Activated CD8-positive, alpha-beta T cell treated with anti-CD3 and anti-CD28 coated beads for 36 hours (primary cell): ENCODE results near the gene PDLIM1. TPM values are rescaled to one million over a fixed set of nuclear protein-coding genes. Genes with fewer than 3 reads are reported as not detected.
"Not testable (repeated sequence)": the region's sequence is repeated elsewhere in the genome, so short reads cannot be mapped to it uniquely, and the experiment has no call there.

Experiments used
- ATAC-seq: fragments of 200-7000 bp; cut with Tn5 transposase; one replicate; pipeline ENCODE4 v1.10.0; 2021; ENCODE audit warnings: mild to moderate bottlenecking, moderate library complexity
- CTCF ChIA-PET: fragments of 350-600 bp; sonication (Branson Sonifier 250); formaldehyde crosslinking; loops from one replicate; lab custom pipeline; 2021; ENCODE audit warnings: antibody characterized with exemption; lab: Charles Lee
- POLR2A ChIA-PET: fragments of 350-600 bp; sonication (Branson Sonifier 250); formaldehyde crosslinking; loops from one replicate; lab custom pipeline; 2021; ENCODE audit warnings: antibody characterized with exemption; lab: Charles Lee
- DNase-seq: peaks from one replicate; pipeline ENCODE4 v3.0.0-alpha.2; 2020
- H3K27ac Mint-ChIP-seq: one replicate; pipeline ENCODE4 v1.8.0; 2021; ENCODE audit warnings: mild to moderate bottlenecking, mixed read lengths
- H3K27me3 Mint-ChIP-seq: one replicate; pipeline ENCODE4 v1.8.0; 2021; ENCODE audit warnings: mixed read lengths
- H3K36me3 Mint-ChIP-seq: one replicate; pipeline ENCODE4 v1.8.0; 2021; ENCODE audit warnings: low read depth, mixed read lengths
- H3K4me1 Mint-ChIP-seq: one replicate; pipeline ENCODE4 v1.8.0; 2021; ENCODE audit warnings: low read depth, mixed read lengths
- H3K4me3 Mint-ChIP-seq: one replicate; pipeline ENCODE4 v1.8.0; 2021; ENCODE audit warnings: mild to moderate bottlenecking, moderate library complexity, mixed read lengths
- H3K9me3 Mint-ChIP-seq: one replicate; pipeline ENCODE4 v1.8.0; 2021; ENCODE audit warnings: mixed read lengths
- intact Hi-C: fragments of 100-400 bp; cut with micrococcal nuclease; formaldehyde crosslinking; loops from one replicate; pipeline ENCODE4 v1.10.0; 2022
- total RNA-seq, 2 experiments: library from RNA; stranded (reverse); gene quantifications; one replicate each; pipeline ENCODE4 v1.2.3, GENCODE V29; 2021
- TF ChIP-seq, protein P1 (sequence below): fragments of 200-600 bp; IDR thresholded peaks from one replicate; pipeline ENCODE4 v1.8.0; 2022; ENCODE audit warnings: antibody characterized with exemption, mild to moderate bottlenecking

Gene PDLIM1
- total RNA-seq, 2 experiments from 2014 or later, result 0.74 to 1.1 TPM

DNA sequence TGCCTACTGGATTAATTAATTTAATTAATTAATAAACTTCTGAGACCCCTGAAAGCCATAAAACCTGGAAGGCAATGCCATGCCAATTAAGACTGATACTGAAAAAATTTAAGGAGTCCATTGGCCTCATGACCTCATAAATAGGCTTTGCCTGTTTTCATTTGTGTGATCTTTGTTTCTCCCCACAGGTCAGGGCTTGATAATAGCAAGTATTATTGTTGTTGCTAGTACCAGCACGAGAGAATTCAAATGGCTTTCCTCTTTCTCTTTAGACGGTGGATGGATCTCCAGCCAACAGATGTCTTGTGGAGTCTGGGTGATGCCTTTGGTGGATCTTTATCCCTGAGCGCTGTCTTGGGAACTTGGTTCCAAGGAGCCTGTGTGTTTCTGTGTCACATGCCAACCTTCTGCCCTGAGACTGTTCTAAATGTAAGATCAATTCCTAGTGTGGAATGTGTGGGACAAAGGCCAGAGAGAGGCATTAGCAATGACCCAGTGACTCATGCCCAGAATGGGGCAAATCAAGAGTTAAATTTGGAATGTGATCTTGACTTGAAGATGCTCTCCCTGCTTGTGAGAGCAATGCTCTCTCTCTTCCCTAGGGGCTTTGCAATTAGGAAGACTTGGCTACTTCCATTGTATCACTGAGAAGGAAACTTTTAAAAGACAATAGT is 79.1 kb downstream of the PDLIM1 start:
- no peak for ATAC-seq
- Mint-ChIP-seq H3K27ac (no peak overlapping the region), H3K9me3 (no peaks in the 10 kb centered on the region)

GRCh38 chr10:95209509-95210127 is 81.2 kb downstream of the PDLIM1 start:
- intact Hi-C loops, result no loop called here
- Mint-ChIP-seq H3K27me3 (no peaks in the 10 kb centered on the region), H3K4me3 (no peak overlapping the region), H3K4me1 (no peaks in the 10 kb centered on the region), H3K9me3 (no peaks in the 10 kb centered on the region), H3K27ac (no peak overlapping the region), H3K36me3 (no peaks in the 10 kb centered on the region)
- TF ChIP-seq, protein P1, sequence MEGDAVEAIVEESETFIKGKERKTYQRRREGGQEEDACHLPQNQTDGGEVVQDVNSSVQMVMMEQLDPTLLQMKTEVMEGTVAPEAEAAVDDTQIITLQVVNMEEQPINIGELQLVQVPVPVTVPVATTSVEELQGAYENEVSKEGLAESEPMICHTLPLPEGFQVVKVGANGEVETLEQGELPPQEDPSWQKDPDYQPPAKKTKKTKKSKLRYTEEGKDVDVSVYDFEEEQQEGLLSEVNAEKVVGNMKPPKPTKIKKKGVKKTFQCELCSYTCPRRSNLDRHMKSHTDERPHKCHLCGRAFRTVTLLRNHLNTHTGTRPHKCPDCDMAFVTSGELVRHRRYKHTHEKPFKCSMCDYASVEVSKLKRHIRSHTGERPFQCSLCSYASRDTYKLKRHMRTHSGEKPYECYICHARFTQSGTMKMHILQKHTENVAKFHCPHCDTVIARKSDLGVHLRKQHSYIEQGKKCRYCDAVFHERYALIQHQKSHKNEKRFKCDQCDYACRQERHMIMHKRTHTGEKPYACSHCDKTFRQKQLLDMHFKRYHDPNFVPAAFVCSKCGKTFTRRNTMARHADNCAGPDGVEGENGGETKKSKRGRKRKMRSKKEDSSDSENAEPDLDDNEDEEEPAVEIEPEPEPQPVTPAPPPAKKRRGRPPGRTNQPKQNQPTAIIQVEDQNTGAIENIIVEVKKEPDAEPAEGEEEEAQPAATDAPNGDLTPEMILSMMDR, result no peak
- POLR2A ChIA-PET, result interaction anchor here (0.7 kb wide), 1 partner anchor 585 kb away, joined by 3 read pairs; no protein-coding TSS in a partner anchor
- no peak for DNase-seq
- ATAC-seq, result no peak
- CTCF ChIA-PET, result interaction anchor here (0.9 to 2.8 kb wide), 4 partner anchors 29 to 153 kb away, joined by 3 to 18 read pairs (median 4); no protein-coding TSS in a partner anchor

More for the DNA sequence above, 79.1 kb downstream of the PDLIM1 start:
- ChIA-PET POLR2A (no interaction called here), CTCF (no interaction called here)
- intact Hi-C loops, result no loop called here
- H3K4me1 Mint-ChIP-seq, result no peaks in the 10 kb centered on the region
- no peaks in the 10 kb centered on the region for H3K27me3 Mint-ChIP-seq
- DNase-seq, result no peak
- no peak overlapping the region for H3K4me3 Mint-ChIP-seq
- TF ChIP-seq, protein P1, result no peak
- H3K36me3 Mint-ChIP-seq, result no peaks in the 10 kb centered on the region

- Mint-ChIP-seq H3K27ac (no peak overlapping the region), H3K4me1 (no peaks in the 10 kb centered on the region), H3K27me3 (no peaks in the 10 kb centered on the region), H3K4me3 (no peak overlapping the region), H3K9me3 (no peaks in the 10 kb centered on the region), H3K36me3 (no peaks in the 10 kb centered on the region)
- DNase-seq (no peak), ATAC-seq (no peak)
- intact Hi-C loops, result no loop called here
- TF ChIP-seq, protein P1, result peak; percentile 23
- CTCF ChIA-PET, result interaction anchor here (0.9 to 2.8 kb wide), 4 partner anchors 30 to 154 kb away, joined by 3 to 18 read pairs (median 4); no protein-coding TSS in a partner anchor
- POLR2A ChIA-PET, result no interaction called here
These were observed 82.0 kb downstream of the PDLIM1 start for GRCh38 chr10:95208702-95209391.

DNA sequence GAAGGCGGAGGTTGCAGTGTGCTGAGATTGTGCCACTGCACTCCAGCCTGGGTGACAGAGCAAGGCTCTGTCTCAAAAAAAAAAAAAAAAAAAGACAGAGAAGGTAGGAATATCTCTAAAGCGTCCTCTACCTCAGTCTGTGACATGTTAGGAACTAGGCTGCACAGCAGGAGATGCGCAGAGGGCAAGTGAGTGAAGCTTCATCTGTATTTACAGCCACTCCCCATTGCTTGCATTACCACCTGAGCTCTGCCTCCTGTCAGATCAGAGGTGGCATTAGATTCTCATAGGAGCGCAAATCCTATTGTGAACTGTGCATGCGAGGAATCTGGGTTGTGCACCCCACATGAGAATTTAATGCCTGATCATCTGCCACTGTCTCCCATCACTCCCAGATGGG is 87.9 kb downstream of the PDLIM1 start:
- H3K27ac Mint-ChIP-seq, H3K4me3 Mint-ChIP-seq, H3K9me3 Mint-ChIP-seq, H3K27me3 Mint-ChIP-seq, H3K4me1 Mint-ChIP-seq, intact Hi-C loops, H3K36me3 Mint-ChIP-seq, POLR2A ChIA-PET, DNase-seq, ATAC-seq: not testable (repeated sequence)
- CTCF ChIA-PET, result interaction anchor here (2.1 to 2.8 kb wide), 2 partner anchors 19 to 43 kb away, joined by 5 to 9 read pairs; no protein-coding TSS in a partner anchor

DNA sequence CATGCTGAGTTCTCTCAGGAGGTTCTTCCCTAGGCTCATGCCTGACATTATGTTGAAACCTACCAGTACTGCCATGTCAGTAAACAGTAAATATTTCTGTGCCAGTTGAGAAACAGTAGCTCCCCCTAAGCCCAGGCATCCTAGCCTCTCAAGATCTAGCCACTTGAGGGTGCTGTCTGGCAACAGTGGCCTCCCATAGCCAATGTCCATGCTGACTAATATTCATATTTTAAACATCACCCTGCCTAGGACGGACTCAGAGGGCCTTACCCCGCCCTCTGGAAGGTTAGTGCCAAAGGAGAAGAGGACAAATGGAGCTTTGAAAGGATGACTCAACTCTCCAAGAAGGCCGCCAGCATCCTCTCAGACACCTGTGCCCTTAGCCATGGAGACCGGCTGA is 89.1 kb downstream of the PDLIM1 start:
- ChIA-PET CTCF (interaction anchor here (1.1 to 2.8 kb wide), 5 partner anchors 18 to 45 kb away, joined by 3 to 9 read pairs (median 3); no protein-coding TSS in a partner anchor), POLR2A (no interaction called here)
- intact Hi-C loops, result no loop called here
- Mint-ChIP-seq H3K4me3 (no peak overlapping the region), H3K36me3 (no peaks in the 10 kb centered on the region), H3K27me3 (no peaks in the 10 kb centered on the region), H3K27ac (no peak overlapping the region), H3K9me3 (no peaks in the 10 kb centered on the region), H3K4me1 (no peaks in the 10 kb centered on the region)
- TF ChIP-seq, protein P1, result no peak
- DNase-seq (no peak), ATAC-seq (no peak)
